Activated CD4-positive, alpha-beta T cell treated with anti-CD3 and anti-CD28 coated beads for 48 hours (primary cell): ENCODE data around the gene MAN1B1.
"Not testable (repeated sequence)": the region's sequence is repeated elsewhere in the genome, so short reads cannot be mapped to it uniquely, and the experiment has no call there.

ENCODE experiments used
- DNase-seq: peaks from one replicate; pipeline ENCODE4 v3.0.0-alpha.2; 2020

The MAN1B1 gene

GRCh38 chr9:137129456-137130175 is 42.8 kb downstream of the MAN1B1 start:
- peak; percentile 93 for DNase-seq

GRCh38 chr9:137130176-137130755 is 43.5 kb downstream of the MAN1B1 start:
- no peak for DNase-seq

GRCh38 chr9:137134191-137134590 is 47.4 kb downstream of the MAN1B1 start:
- no peak for DNase-seq

- DNase-seq: not testable (repeated sequence)
These were observed 48.4 kb downstream of the MAN1B1 start for GRCh38 chr9:137135154-137135553.

GRCh38 chr9:137136261-137136880 is 49.6 kb downstream of the MAN1B1 start:
- DNase-seq: no peak

GRCh38 chr9:137136881-137137607 is 50.3 kb downstream of the MAN1B1 start:
- DNase-seq: no peak

GRCh38 chr9:137138058-137138721 is 51.4 kb downstream of the MAN1B1 start:
- DNase-seq: no peak

- no peak for DNase-seq
These were observed 52.1 kb downstream of the MAN1B1 start, which contains the start of gene GRIN1 for GRCh38 chr9:137138722-137139467. GRIN1 (plus strand) TSS chr9:137139154; CDS start chr9:137139487, 333 bp downstream.

- DNase-seq: no peak
These were observed 52.8 kb downstream of the MAN1B1 start for GRCh38 chr9:137139468-137140150.

GRCh38 chr9:137140151-137141012 is 53.6 kb downstream of the MAN1B1 start:
- DNase-seq: no peak

GRCh38 chr9:137141050-137141810 is 54.4 kb downstream of the MAN1B1 start:
- DNase-seq: no peak

GRCh38 chr9:137141976-137142936 is 55.5 kb downstream of the MAN1B1 start:
- DNase-seq: no peak

- no peak for DNase-seq
These were observed 56.7 kb downstream of the MAN1B1 start for GRCh38 chr9:137143459-137143858.

- no peak for DNase-seq
These were observed 59.1 kb downstream of the MAN1B1 start for GRCh38 chr9:137145731-137146526.

- no peak for DNase-seq
These were observed 59.7 kb downstream of the MAN1B1 start for GRCh38 chr9:137146527-137146918.

- no peak for DNase-seq
These were observed 60.5 kb downstream of the MAN1B1 start for GRCh38 chr9:137147091-137147792.

- no peak for DNase-seq
These were observed 61.0 kb downstream of the MAN1B1 start for GRCh38 chr9:137147793-137148160.
